ENCODE measurements around the gene PTPRA. TPM values are rescaled to one million over a fixed set of nuclear protein-coding genes. Genes with fewer than 3 reads are reported as not detected.
A peak's percentile ranks its signal among the peaks of the same experiment; 100 is the strongest.

PTPRA gene
- total and polyA plus RNA-seq, 2 of the 8 experiments (the other 6 are each of a cell fraction or from before 2014, with no cell fraction given): 47.7 to 51.3 TPM

DNA sequence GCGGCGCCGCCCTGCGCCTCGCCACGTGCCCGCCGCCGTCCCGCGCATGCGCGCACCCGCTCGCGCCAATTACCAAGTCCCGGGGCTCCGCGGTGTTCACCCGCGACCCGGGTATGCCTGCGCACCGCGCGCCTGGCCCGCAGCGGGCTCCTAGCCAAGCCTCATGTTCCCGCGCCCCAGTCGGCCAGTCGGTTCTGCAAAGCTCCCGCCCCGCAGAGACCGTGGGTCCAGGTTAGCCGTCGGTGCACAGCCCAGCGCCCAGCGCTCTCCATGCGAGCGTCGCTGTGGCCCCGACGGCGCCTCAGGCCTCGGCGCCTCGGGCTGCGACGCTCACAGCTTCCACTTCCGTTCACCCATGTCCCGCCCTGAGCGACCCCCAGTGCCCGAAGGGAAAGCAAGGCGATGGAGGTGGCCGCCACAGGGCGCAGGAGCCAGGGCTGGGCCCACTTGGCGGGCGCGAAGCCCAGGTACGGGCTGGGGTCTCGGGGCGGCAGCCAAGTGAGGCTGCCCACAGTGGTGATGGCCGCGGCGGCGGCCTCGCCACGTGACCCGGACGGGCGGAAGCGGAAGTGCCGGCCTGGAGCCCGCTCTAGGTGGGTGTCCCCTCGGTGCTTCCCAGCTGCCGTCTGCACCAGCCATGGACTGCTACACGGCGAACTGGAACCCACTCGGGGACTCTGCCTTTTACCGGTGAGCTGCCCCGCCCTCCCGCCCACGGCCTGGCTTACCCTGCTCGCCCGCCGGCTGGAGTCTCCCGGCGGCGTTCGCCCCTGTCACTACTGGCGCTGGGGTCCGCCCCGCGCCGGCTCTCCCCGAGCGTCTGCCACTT lies 32.9 kb upstream of the PTPRA start, which contains the start of the genes PCED1A and VPS16 (continued):
- TF ChIP-seq CHD7 (IDR thresholded peaks at IDR 0.05; ENCODE audit: insufficient replicate concordance, low read length): no peak
- no peak for TF ChIP-seq CTBP2 (IDR thresholded peaks at IDR 0.05; ENCODE audit: borderline replicate concordance, insufficient read depth, insufficient read length, low read length)
- peak; percentile 81; the same call in 1 of the 2 replicates for TF ChIP-seq KDM1A (IDR thresholded peaks at IDR 0.05; ENCODE audit: borderline replicate concordance, low read length)
- no peak for TF ChIP-seq GTF2F1 (IDR thresholded peaks at IDR 0.05; ENCODE audit: borderline replicate concordance, low read depth, low read length)
- TF ChIP-seq SIRT6 (IDR thresholded peaks at IDR 0.05; ENCODE audit: low read length): no peak
- TF ChIP-seq TEAD4 (IDR thresholded peaks at IDR 0.05; ENCODE audit: low read depth, low read length): no peak
- no peak for TF ChIP-seq RXRA (IDR thresholded peaks at IDR 0.05; ENCODE audit: insufficient read depth, low read depth, low read length)
- peak; percentile 34 for TF ChIP-seq TAF7 (optimal IDR thresholded peaks at IDR 0.05; ENCODE audit: borderline replicate concordance, low read depth, low read length)
- peak; percentile 39 for TF ChIP-seq NRF1 (IDR thresholded peaks at IDR 0.05; ENCODE audit: low read depth, low read length)
